CD4-positive, CD25-positive, alpha-beta regulatory T cell (primary cell): ENCODE measurements around the gene PDHA1. TPM values are rescaled to one million over a fixed set of nuclear protein-coding genes. Genes with fewer than 3 reads are reported as not detected.

Experiments
- ATAC-seq, 2 donors: fragments of 150-1000 bp; cut with Tn5 transposase; one replicate each; pipeline ENCODE4 v1.10.0; 2021; ENCODE audit warnings: low read depth in 2 of 2, moderate number of reproducible peaks in 2 of 2, moderate library complexity in 1 of 2
- DNase-seq, 3 donors: peaks; one replicate each; pipeline versions ENCODE4 v3.0.0 to v3.0.0-alpha.2; 2012 to 2022; ENCODE audit warnings: mixed read lengths in 1 of 3
- H3K27ac ChIP-seq: one replicate; pipeline ENCODE4 v1.7.0; 2013; ENCODE audit warnings: mild to moderate bottlenecking, low read length; ENCODE audit not compliant: insufficient read depth, poor library complexity, severe bottlenecking
- H3K27me3 ChIP-seq: one replicate; pipeline ENCODE4 v1.7.0; 2013; ENCODE audit warnings: low read length; ENCODE audit not compliant: control insufficient read depth, insufficient read depth
- H3K36me3 ChIP-seq: one replicate; pipeline ENCODE4 v1.7.0; 2013; ENCODE audit warnings: mild to moderate bottlenecking, low read length, moderate library complexity; ENCODE audit not compliant: control insufficient read depth, insufficient read depth
- H3K4me1 ChIP-seq: 2 replicates; pipeline ENCODE4 v1.7.0; 2013; ENCODE audit warnings: mild to moderate bottlenecking, low read length; ENCODE audit not compliant: insufficient read depth, control insufficient read depth, poor library complexity, severe bottlenecking
- H3K4me3 ChIP-seq: one replicate; pipeline ENCODE4 v1.7.0; 2013; ENCODE audit warnings: low read depth, mild to moderate bottlenecking, low read length, moderate library complexity
- H3K9me3 ChIP-seq, 2 experiments: 1 replicate in 1 of 2; 2 replicates in 1 of 2; pipeline ENCODE4 v1.7.0; 2013; ENCODE audit warnings: low read length in 2 of 2, mild to moderate bottlenecking in 1 of 2, moderate library complexity in 1 of 2; ENCODE audit not compliant: control insufficient read depth in 2 of 2
- H3K27ac Mint-ChIP-seq, 3 donors: one replicate each; pipeline ENCODE4 v1.8.0; 2020 to 2022; ENCODE audit warnings: mild to moderate bottlenecking in 3 of 3, mixed read lengths in 3 of 3, moderate library complexity in 2 of 3
- H3K27me3 Mint-ChIP-seq: one replicate; pipeline ENCODE4 v1.8.0; 2022; ENCODE audit warnings: mild to moderate bottlenecking, mixed read lengths
- H3K36me3 Mint-ChIP-seq: one replicate; pipeline ENCODE4 v1.8.0; 2020; ENCODE audit warnings: mixed read lengths
- H3K4me1 Mint-ChIP-seq, 4 donors: one replicate each; pipeline ENCODE4 v1.8.0; 2020 to 2022; ENCODE audit warnings: mixed read lengths in 4 of 4, mild to moderate bottlenecking in 1 of 4
- H3K4me3 Mint-ChIP-seq, 4 donors: one replicate each; pipeline ENCODE4 v1.8.0; 2020 to 2022; ENCODE audit warnings: mild to moderate bottlenecking in 4 of 4, mixed read lengths in 4 of 4, moderate library complexity in 3 of 4
- H3K9me3 Mint-ChIP-seq, 7 donors: one replicate each; pipeline ENCODE4 v1.8.0; 2020 to 2022; ENCODE audit warnings: mixed read lengths in 7 of 7, mild to moderate bottlenecking in 3 of 7, moderate library complexity in 2 of 7
- polyA plus RNA-seq, 4 donors: library from polyadenylated mRNA; unstranded; fragments of 300-500 nt; fragmentation: Illumina TruSeq; gene quantifications; one replicate each; pipeline ENCODE4 v1.2.3, GENCODE V29; 2021
- total RNA-seq: library from RNA; stranded (reverse); gene quantifications from one replicate; pipeline ENCODE4 v1.2.3, GENCODE V29; 2022

Gene PDHA1
- total and polyA plus RNA-seq, 5 donors from 2014 or later, result 50.5 to 103 (median 66.5) TPM

DNA sequence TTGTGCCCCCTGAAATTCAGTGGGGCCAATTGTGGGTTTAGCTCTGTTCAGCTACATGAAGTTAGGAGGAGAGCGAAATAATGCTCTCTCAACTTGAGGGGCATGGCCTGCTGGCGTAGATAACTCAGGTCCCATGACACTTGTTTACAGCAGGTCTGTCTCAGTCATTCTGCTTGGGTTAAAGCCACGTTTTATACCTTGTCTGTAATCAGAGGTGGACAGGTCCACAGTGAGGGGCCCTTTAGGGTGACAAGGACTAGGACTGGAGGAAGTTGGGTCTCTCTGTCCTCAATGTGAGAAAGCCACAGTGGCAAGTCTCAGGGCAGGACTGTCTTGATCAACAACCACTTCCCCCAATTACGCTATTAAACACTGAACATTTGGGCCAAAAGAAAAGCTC lies 49.0 kb downstream of the PDHA1 start:
- Mint-ChIP-seq H3K27me3 (peaks cover 9% of the 10 kb centered on the region), H3K9me3 (no peaks in the 10 kb centered on the region), H3K36me3 (no peaks in the 10 kb centered on the region), H3K27ac (no peak overlapping the region), H3K4me3 (no peak overlapping the region), H3K4me1 (no peaks in the 10 kb centered on the region)
- no peaks in the 10 kb centered on the region for H3K9me3 ChIP-seq
- no peaks in the 10 kb centered on the region for H3K36me3 ChIP-seq
- H3K4me1 ChIP-seq, result no peaks in the 10 kb centered on the region
- ATAC-seq (no peak), DNase-seq (no peak)
- H3K27ac ChIP-seq, result no peak overlapping the region
- H3K4me3 ChIP-seq, result no peak overlapping the region
- H3K27me3 ChIP-seq, result no peaks in the 10 kb centered on the region

DNA sequence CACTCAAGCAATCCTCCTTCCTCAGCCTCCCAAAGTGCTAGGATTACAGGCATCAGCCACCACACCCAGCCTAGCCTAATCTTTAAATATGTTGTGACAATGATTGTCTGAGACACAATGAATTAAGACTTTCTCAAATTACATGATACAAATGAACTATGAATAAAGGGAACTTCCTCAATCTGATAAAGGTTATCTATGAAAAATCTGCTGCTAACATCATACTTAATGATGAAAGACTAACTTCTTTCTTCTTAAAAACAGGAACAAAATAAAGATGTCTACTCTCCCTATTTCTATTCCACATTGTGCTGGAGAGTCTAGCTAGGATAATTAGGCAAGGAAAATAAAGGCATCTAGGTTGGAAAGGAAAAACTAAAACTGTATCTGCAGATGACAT lies 60.0 kb downstream of the PDHA1 start:
- Histone ChIP-seq H3K36me3 (no peaks in the 10 kb centered on the region), H3K27me3 (peaks cover 5% of the 10 kb centered on the region), H3K27ac (no peak overlapping the region), H3K4me3 (no peak overlapping the region), H3K9me3 (no peaks in the 10 kb centered on the region), H3K4me1 (no peaks in the 10 kb centered on the region)
- Mint-ChIP-seq H3K4me1 (no peaks in the 10 kb centered on the region), H3K27me3 (no peaks in the 10 kb centered on the region), H3K4me3 (no peak overlapping the region), H3K36me3 (no peaks in the 10 kb centered on the region), H3K9me3 (peaks cover 0 to 5% (median 0%) of the 10 kb centered on the region in 7 donors), H3K27ac (no peak overlapping the region)
- DNase-seq (no peak), ATAC-seq (no peak)

GRCh38 chrX:19410259-19410658 lies 66.5 kb downstream of the PDHA1 start:
- Histone ChIP-seq H3K27ac (no peak overlapping the region), H3K4me3 (no peak overlapping the region), H3K9me3 (no peaks in the 10 kb centered on the region), H3K36me3 (no peaks in the 10 kb centered on the region), H3K27me3 (peaks cover 3% of the 10 kb centered on the region), H3K4me1 (no peaks in the 10 kb centered on the region)
- H3K27me3 Mint-ChIP-seq, result no peaks in the 10 kb centered on the region
- ATAC-seq (no peak), DNase-seq (no peak)
- no peak overlapping the region for H3K4me3 Mint-ChIP-seq
- H3K9me3 Mint-ChIP-seq, result peaks cover 0 to 5% (median 2%) of the 10 kb centered on the region in 7 donors
- H3K36me3 Mint-ChIP-seq, result no peaks in the 10 kb centered on the region
- H3K4me1 Mint-ChIP-seq, result no peaks in the 10 kb centered on the region
- no peak overlapping the region for H3K27ac Mint-ChIP-seq

Other genes with a start within 250 kb of the PDHA1 start
- gene ADGRG2, start 221.5 kb upstream of the PDHA1 start, total RNA-seq, result not detected
- not detected for gene ADGRG2, start 221.5 kb upstream of the PDHA1 start, polyA plus RNA-seq
- gene MAP3K15, start 171.6 kb downstream of the PDHA1 start, total RNA-seq, result not detected
- gene MAP3K15, start 171.6 kb downstream of the PDHA1 start, polyA plus RNA-seq, result not detected